Activated CD4-positive, alpha-beta T cell treated with anti-CD3 and anti-CD28 coated beads for 1 hour (primary cell): ENCODE measurements around the gene WNT3A.

Source experiments
- DNase-seq: peaks from one replicate; pipeline ENCODE4 v3.0.0-alpha.2; 2020

Gene WNT3A

GRCh38 chr1:228102791-228103620 is 96.2 kb downstream of the WNT3A start, which contains the start of gene C1orf35:
Gene C1orf35, minus strand, starts transcription at chr1:228103325. Its CDS starts 98 bp downstream, at chr1:228103227.
- peak; percentile 90 for DNase-seq

- no peak for DNase-seq
Measured at GRCh38 chr1:228104526-228105269, 97.9 kb downstream of the WNT3A start.

- no peak for DNase-seq
Measured at GRCh38 chr1:228105270-228105995, 98.6 kb downstream of the WNT3A start.

- no peak for DNase-seq
Measured at GRCh38 chr1:228105996-228106799, 99.4 kb downstream of the WNT3A start.

- no peak for DNase-seq
Measured at GRCh38 chr1:228106800-228107054, 99.9 kb downstream of the WNT3A start.

GRCh38 chr1:228107636-228108035 is 100.8 kb downstream of the WNT3A start:
- no peak for DNase-seq

- DNase-seq, result no peak
Measured at GRCh38 chr1:228108055-228108690, 101.4 kb downstream of the WNT3A start.

GRCh38 chr1:228108742-228109072 is 101.9 kb downstream of the WNT3A start:
- no peak for DNase-seq

GRCh38 chr1:228109073-228109961 is 102.5 kb downstream of the WNT3A start, which contains the start of gene MRPL55:
Gene MRPL55, minus strand, starts transcription at chr1:228109299. Its CDS starts 1,039 bp downstream, at chr1:228108260.
- DNase-seq, result peak; percentile 99

GRCh38 chr1:228109962-228110488 is 103.2 kb downstream of the WNT3A start:
- no peak for DNase-seq

- DNase-seq, result no peak
Measured at GRCh38 chr1:228110556-228110955, 103.8 kb downstream of the WNT3A start.
